ENCODE measurements around the gene IFT20.

IFT20 gene

GRCh38 chr17:28333083-28333746, 2.1 kb downstream of the IFT20 start:
- TF ChIP-seq CTCF (IDR thresholded peaks at IDR 0.05; ENCODE audit: insufficient read depth, missing control alignments) = no peak
- FAIRE-seq (no peak), DNase-seq (ENCODE audit: insufficient read length, low spot score) (no peak)

GRCh38 chr17:28331891-28332420, 3.3 kb downstream of the IFT20 start:
- DNase-seq (ENCODE audit: insufficient read length, low spot score) (no peak), FAIRE-seq (no peak)
- TF ChIP-seq CTCF (IDR thresholded peaks at IDR 0.05; ENCODE audit: insufficient read depth, missing control alignments) = no peak

- FAIRE-seq (no peak), DNase-seq (ENCODE audit: insufficient read length, low spot score) (no peak)
- no peak for TF ChIP-seq CTCF (IDR thresholded peaks at IDR 0.05; ENCODE audit: insufficient read depth, missing control alignments)
Observed at GRCh38 chr17:28330671-28331070, 4.6 kb downstream of the IFT20 start.

GRCh38 chr17:28328325-28328724, 6.9 kb downstream of the IFT20 start:
- no peak for TF ChIP-seq CTCF (IDR thresholded peaks at IDR 0.05; ENCODE audit: insufficient read depth, missing control alignments)
- FAIRE-seq (no peak), DNase-seq (ENCODE audit: insufficient read length, low spot score) (no peak)

GRCh38 chr17:28327709-28328108, 7.6 kb downstream of the IFT20 start:
- DNase-seq (ENCODE audit: insufficient read length, low spot score) (no peak), FAIRE-seq (peak; percentile 56)
- peak; percentile 40 for TF ChIP-seq CTCF (IDR thresholded peaks at IDR 0.05; ENCODE audit: insufficient read depth, missing control alignments)

GRCh38 chr17:28327031-28327607, 8.2 kb downstream of the IFT20 start:
- no peak for TF ChIP-seq CTCF (IDR thresholded peaks at IDR 0.05; ENCODE audit: insufficient read depth, missing control alignments)
- DNase-seq (ENCODE audit: insufficient read length, low spot score) = no peak
- FAIRE-seq = no peak

- no peak for DNase-seq (ENCODE audit: insufficient read length, low spot score)
- TF ChIP-seq CTCF (IDR thresholded peaks at IDR 0.05; ENCODE audit: insufficient read depth, missing control alignments) = no peak
- no peak for FAIRE-seq
Observed at GRCh38 chr17:28326114-28326513, 9.2 kb downstream of the IFT20 start.

Data from D721Med (cell line).